WERI-Rb-1 (cell line): Measurements from ENCODE around the gene ZNF648.
"Not testable (repeated sequence)": the region's sequence is repeated elsewhere in the genome, so short reads cannot be mapped to it uniquely, and the experiment has no call there.

Experiments used
- DNase-seq: peaks from one replicate; pipeline ENCODE4 v3.0.0-alpha.2; 2020
- H3K27ac ChIP-seq: fragments of 250-450 bp; sonication (Bioruptor Pico); 2 replicates; pipeline ENCODE4 v1.5.1; 2020; ENCODE audit warnings: mild to moderate bottlenecking, moderate library complexity
- H3K27me3 ChIP-seq: fragments of 250-450 bp; sonication (Bioruptor Pico); 2 replicates; pipeline ENCODE4 v1.5.1; 2021; ENCODE audit warnings: mild to moderate bottlenecking, low read depth, moderate library complexity; ENCODE audit not compliant: insufficient read depth, severe bottlenecking
- H3K36me3 ChIP-seq: fragments of 250-450 bp; sonication (Bioruptor Pico); 2 replicates; pipeline ENCODE4 v1.5.1; 2020; ENCODE audit warnings: mild to moderate bottlenecking, moderate library complexity
- H3K4me3 ChIP-seq: 2 replicates; pipeline ENCODE4 v1.5.1; 2011; ENCODE audit warnings: low read depth, mild to moderate bottlenecking, control low read depth, low read length
- H3K9me3 ChIP-seq: fragments of 250-450 bp; sonication (Bioruptor Pico); 2 replicates; pipeline ENCODE4 v1.5.1; 2021; ENCODE audit warnings: mild to moderate bottlenecking, moderate library complexity; ENCODE audit not compliant: severe bottlenecking
- TF ChIP-seq, protein P1 (sequence below): IDR thresholded peaks from 2 replicates; pipeline ENCODE4 v1.5.1; 2011; ENCODE audit warnings: low read depth, mild to moderate bottlenecking, control low read depth, inconsistent platforms, low read length

ZNF648 gene

DNA sequence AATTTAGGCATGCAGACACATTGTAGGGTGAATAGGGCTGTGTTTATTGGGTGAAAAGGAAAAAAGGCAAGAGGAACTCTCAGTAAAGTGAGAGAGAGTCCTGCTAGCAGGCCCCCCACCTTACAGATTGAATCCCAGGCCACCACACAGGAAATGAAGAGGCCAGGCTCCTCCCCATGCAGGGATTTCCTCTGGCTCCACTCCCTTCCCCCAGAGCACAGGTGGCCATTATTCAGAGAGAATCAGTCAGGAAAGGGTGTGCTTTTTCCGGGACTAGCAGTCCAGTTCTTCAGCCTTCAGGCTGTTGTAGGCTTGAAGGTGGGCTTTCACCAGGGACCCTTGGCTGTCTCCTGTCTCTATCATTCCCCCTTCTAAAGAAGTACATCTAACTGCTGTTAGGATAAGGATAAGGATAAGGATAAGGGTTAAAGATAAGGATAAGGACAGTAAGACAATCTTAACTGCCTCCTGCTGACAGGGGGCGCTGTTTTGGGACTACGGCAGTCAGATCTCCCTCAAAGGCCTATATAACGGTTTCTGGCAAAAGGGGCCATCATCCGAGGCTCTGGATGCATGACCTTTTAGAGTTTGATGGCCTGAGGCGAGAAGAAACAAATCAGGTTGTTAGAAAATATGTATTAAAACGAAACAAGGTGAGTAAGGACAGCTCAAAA is 26.3 kb downstream of the ZNF648 start:
- TF ChIP-seq, protein P1, sequence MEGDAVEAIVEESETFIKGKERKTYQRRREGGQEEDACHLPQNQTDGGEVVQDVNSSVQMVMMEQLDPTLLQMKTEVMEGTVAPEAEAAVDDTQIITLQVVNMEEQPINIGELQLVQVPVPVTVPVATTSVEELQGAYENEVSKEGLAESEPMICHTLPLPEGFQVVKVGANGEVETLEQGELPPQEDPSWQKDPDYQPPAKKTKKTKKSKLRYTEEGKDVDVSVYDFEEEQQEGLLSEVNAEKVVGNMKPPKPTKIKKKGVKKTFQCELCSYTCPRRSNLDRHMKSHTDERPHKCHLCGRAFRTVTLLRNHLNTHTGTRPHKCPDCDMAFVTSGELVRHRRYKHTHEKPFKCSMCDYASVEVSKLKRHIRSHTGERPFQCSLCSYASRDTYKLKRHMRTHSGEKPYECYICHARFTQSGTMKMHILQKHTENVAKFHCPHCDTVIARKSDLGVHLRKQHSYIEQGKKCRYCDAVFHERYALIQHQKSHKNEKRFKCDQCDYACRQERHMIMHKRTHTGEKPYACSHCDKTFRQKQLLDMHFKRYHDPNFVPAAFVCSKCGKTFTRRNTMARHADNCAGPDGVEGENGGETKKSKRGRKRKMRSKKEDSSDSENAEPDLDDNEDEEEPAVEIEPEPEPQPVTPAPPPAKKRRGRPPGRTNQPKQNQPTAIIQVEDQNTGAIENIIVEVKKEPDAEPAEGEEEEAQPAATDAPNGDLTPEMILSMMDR = no peak
- Histone ChIP-seq H3K9me3 (no peaks in the 10 kb centered on the region), H3K36me3 (no peaks in the 10 kb centered on the region), H3K27ac (no peak overlapping the region), H3K4me3 (no peak overlapping the region), H3K27me3 (no peaks in the 10 kb centered on the region)
- DNase-seq = no peak

DNA sequence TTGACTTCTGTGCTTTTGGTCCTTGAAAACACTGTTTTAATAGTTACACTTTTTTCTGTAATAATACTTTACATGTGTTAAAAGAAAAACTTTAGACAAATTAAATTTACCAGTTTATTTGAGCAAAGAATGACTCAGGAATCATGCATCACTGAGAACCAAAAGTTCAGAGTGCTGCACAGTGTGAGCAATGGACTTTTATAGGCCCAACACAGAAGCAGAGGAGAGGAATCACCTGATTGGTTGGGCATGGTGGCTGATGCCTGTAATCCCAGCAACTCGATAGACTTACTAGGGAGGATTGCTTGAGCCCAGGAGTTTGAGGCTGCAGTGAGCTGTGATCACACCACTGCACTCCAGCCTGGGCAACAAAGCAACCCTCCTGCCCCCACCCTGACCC is 29.3 kb downstream of the ZNF648 start:
- H3K9me3 ChIP-seq = no peaks in the 10 kb centered on the region
- no peak overlapping the region for H3K4me3 ChIP-seq
- no peaks in the 10 kb centered on the region for H3K36me3 ChIP-seq
- TF ChIP-seq, protein P1 = no peak
- DNase-seq = no peak
- no peak overlapping the region for H3K27ac ChIP-seq
- H3K27me3 ChIP-seq = no peaks in the 10 kb centered on the region

DNA sequence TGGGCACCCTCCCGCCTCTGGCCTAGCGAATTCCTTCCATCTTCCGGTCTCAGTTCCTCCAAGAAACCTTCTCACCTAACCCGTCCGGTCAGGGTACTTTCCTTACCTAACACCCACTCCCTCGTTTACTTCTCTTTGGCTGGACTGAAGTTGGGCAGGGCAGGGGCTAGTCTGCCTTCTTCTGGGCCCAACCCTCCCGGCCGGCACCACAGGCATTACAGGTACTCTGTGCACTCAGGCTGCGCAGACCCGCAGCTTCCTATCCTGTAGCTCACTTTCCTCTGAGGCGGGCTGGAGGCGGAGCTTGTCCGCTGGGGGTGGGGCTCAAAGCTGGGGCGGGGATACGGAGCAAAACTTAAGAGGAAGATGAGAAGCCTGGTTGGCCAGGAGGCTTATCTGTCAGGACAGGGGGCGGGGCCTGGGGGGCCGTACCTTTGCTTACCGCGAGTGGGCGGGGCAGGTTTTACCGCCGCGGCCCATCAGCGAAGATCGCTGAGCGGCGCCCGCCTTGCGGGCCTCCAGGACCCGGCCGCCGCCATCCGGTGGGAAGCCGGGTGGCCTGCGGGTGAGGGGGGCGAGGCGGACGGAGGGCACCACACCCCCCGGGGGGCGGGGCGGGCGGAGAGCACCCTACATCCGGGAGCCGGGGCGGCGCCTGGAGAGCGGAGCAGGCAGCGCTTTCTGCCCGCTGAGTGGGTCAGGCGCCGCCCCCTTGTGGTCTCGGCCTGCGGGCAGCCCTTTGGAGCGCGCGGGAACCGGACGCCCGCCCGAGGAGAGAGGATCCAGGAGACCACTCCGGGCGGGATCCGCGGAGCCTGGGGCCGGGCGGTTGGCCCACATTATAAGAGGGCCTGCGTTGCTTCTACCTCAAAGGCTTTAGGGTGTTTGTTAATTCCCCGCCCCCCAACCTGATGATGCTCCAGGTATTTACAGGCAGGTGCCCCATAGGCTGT is 31.9 kb downstream of the ZNF648 start:
- Histone ChIP-seq H3K9me3 (no peaks in the 10 kb centered on the region), H3K27me3 (no peaks in the 10 kb centered on the region), H3K27ac (peak overlapping the region; percentile 28), H3K4me3 (peak overlapping the region; percentile 40), H3K36me3 (no peaks in the 10 kb centered on the region)
- DNase-seq = peak; percentile 85
- TF ChIP-seq, protein P1 = peak; percentile 18; the same call in 1 of the 2 replicates

DNA sequence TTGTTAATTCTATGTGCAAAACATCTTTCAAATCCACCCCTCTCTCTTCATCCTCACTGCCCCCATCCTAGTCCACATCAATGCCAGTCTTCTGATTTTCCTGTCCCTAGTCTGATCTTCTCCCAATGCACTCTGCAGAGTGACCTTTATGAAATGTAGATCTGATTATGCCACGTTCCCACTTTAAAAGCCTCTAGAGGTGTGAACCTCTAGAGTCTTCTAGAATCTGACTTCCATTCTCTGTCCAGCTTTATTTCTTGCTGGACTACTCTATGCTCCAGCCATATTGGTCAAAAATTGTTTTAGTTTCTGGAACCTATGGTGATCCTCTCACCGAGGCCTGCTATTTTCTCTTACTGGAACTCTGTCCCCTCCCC is 32.5 kb downstream of the ZNF648 start:
- Histone ChIP-seq H3K27ac (no peak overlapping the region), H3K27me3 (no peaks in the 10 kb centered on the region), H3K4me3 (peak overlapping the region; percentile 13; the same call in 1 of the 2 replicates), H3K9me3 (no peaks in the 10 kb centered on the region), H3K36me3 (no peaks in the 10 kb centered on the region)
- no peak for DNase-seq
- TF ChIP-seq, protein P1 = no peak

DNA sequence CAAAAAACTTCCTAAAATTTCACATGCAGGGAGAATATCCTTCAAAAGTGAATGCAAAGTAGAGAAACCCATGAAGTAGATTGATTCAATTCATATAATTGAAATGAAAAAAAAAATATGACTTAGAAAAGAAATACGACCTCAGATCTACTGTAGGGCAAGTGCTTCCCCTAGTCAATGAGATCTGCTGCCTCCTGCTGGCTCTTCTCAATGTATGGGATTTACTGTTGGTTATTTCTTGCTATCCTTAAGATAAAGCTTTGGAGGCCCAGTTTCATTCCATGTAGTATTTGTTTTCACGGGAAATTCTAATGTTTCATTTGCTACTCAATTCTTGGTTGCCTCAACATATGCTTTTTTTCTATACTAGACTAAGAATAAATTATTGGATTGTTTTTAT is 46.2 kb downstream of the ZNF648 start:
- H3K4me3 ChIP-seq = no peak overlapping the region
- TF ChIP-seq, protein P1 = no peak
- no peaks in the 10 kb centered on the region for H3K9me3 ChIP-seq
- H3K27me3 ChIP-seq = no peaks in the 10 kb centered on the region
- no peak for DNase-seq
- no peak overlapping the region for H3K27ac ChIP-seq
- no peaks in the 10 kb centered on the region for H3K36me3 ChIP-seq

DNA sequence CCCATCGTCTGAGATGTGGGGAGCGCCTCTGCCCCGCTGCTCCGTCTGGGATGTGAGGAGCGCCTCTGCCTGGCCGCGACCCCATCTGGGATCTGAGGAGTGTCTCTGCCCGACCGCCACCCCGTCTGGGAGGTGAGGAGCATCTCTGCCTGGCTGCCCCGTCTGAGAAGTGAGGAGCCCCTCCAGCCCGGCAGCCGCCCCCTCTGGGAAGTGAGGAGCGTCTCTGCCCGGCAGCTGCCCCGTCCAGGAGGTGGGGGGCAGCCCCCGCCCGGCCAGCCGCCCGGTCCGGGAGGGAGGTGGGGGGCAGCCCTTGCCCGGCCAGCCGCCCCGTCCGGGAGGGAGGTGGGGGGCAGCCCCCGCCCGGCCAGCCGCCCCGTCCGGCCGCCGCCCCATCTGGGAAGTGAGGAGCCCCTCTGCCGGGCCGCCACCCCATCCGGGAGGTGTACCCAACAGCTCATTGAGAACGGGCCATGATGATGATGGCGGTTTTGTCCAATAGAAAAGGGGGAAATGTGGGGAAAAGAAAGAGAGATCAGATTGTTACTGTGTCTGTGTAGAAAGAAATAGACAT is 50.6 kb downstream of the ZNF648 start:
- not testable (repeated sequence) for H3K36me3 ChIP-seq, H3K27me3 ChIP-seq, H3K4me3 ChIP-seq, DNase-seq, H3K9me3 ChIP-seq, H3K27ac ChIP-seq

DNA sequence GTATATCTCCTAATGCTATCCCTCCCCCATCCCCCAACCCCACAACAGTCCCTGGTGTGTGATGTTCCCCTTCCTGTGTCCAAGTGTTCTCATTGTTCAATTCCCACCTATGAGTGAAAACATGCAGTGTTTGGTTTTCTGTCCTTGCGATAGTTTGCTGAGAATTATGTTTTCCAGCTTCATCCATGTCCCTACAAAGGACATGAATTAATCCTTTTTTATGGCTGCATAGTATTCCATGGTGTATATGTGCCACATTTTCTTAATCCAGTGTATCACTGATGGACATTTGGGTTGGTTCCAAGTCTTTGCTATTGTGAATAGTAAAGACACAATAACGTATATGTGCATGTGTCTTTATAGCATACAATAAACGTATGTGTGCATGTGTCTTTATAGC is 56.1 kb downstream of the ZNF648 start:
- H3K4me3 ChIP-seq, H3K9me3 ChIP-seq, H3K27ac ChIP-seq, H3K27me3 ChIP-seq, DNase-seq, H3K36me3 ChIP-seq: not testable (repeated sequence)
